Progenitor cell of endocrine pancreas (in vitro differentiated cells): Measurements from ENCODE around the gene NOVA2. TPM values are rescaled to one million over a fixed set of nuclear protein-coding genes. Genes with fewer than 3 reads are reported as not detected.

Source experiments
- DNase-seq: peaks from one replicate; pipeline ENCODE4 v3.0.0; 2021; ENCODE audit warnings: low spot score; ENCODE audit not compliant: unreplicated experiment
- H3K27ac Mint-ChIP-seq: 2 replicates; pipeline ENCODE4 v1.8.0; 2021; ENCODE audit warnings: mild to moderate bottlenecking, moderate library complexity, mixed read lengths
- H3K27me3 Mint-ChIP-seq: 2 replicates; pipeline ENCODE4 v1.8.0; 2021; ENCODE audit warnings: mixed read lengths
- H3K36me3 Mint-ChIP-seq: 2 replicates; pipeline ENCODE4 v1.8.0; 2022; ENCODE audit warnings: mixed read lengths; ENCODE audit not compliant: insufficient read depth
- H3K4me1 Mint-ChIP-seq: 2 replicates; pipeline ENCODE4 v1.8.0; 2021; ENCODE audit warnings: low read depth, mixed read lengths
- H3K4me3 Mint-ChIP-seq: 2 replicates; pipeline ENCODE4 v1.8.0; 2021; ENCODE audit warnings: low read depth, mild to moderate bottlenecking, moderate library complexity, mixed read lengths
- H3K9me3 Mint-ChIP-seq: 2 replicates; pipeline ENCODE4 v1.8.0; 2021; ENCODE audit warnings: low read depth, mixed read lengths
- total RNA-seq: library from RNA; stranded (reverse); gene quantifications from 2 replicates; pipeline ENCODE4 v1.2.1, GENCODE V29; 2021
- TF ChIP-seq, protein P1 (sequence below): fragments of 200-600 bp; sonication (generic); IDR thresholded peaks from one replicate; pipeline ENCODE4 v1.5.0; 2021; ENCODE audit warnings: antibody characterized with exemption, mild to moderate bottlenecking; ENCODE audit not compliant: unreplicated experiment

NOVA2 gene
- total RNA-seq, 1 donor from 2014 or later, result 0.53 TPM

DNA sequence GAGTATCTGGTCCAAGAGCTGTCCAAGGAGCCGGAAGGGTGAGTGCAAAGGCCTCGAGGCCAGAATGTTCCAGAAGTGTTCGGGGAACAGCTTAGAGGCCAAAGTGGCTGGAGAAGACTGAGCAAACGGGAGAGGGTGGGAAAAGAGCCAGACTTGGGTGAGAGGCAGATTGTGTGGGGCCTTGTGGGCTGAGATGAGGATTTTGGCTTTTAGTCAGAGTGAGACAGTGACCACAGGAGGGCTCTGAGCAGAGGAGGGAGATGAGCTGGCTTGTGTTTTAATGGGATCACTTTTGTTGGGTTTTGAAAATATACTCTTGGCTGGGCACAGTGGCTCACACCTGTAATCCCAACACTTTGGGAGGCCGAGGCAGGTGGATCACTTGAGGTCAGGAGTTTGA, 64.7 kb downstream of the NOVA2 start:
- Mint-ChIP-seq H3K4me3 (no peak overlapping the region), H3K4me1 (no peaks in the 10 kb centered on the region), H3K27ac (no peak overlapping the region), H3K36me3 (no peaks in the 10 kb centered on the region), H3K27me3 (peaks cover 11% of the 10 kb centered on the region), H3K9me3 (no peaks in the 10 kb centered on the region)
- TF ChIP-seq, protein P1, sequence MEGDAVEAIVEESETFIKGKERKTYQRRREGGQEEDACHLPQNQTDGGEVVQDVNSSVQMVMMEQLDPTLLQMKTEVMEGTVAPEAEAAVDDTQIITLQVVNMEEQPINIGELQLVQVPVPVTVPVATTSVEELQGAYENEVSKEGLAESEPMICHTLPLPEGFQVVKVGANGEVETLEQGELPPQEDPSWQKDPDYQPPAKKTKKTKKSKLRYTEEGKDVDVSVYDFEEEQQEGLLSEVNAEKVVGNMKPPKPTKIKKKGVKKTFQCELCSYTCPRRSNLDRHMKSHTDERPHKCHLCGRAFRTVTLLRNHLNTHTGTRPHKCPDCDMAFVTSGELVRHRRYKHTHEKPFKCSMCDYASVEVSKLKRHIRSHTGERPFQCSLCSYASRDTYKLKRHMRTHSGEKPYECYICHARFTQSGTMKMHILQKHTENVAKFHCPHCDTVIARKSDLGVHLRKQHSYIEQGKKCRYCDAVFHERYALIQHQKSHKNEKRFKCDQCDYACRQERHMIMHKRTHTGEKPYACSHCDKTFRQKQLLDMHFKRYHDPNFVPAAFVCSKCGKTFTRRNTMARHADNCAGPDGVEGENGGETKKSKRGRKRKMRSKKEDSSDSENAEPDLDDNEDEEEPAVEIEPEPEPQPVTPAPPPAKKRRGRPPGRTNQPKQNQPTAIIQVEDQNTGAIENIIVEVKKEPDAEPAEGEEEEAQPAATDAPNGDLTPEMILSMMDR, result no peak
- DNase-seq, result no peak

DNA sequence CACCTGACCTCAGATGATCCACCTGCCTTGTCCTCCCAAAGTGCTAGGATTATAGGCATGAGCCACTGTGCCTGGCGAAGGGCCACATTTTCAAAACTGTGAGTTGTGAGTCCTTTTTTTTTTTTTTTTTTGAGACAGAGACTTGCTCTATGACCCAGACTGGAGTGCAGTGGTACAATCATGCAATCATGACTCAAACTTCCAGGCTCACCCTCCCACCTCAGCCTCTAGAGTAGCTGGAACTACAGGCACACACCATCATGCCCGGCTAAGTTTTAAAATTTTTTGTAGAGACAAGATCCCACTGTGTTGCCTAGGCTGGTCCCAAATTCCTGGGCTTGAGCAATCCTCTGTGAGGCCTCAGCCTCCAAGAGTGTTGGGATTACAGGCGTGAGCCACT, 67.4 kb downstream of the NOVA2 start:
- H3K4me1 Mint-ChIP-seq, result no peaks in the 10 kb centered on the region
- DNase-seq, result no peak
- TF ChIP-seq, protein P1, result no peak
- no peak overlapping the region for H3K27ac Mint-ChIP-seq
- peaks cover 7% of the 10 kb centered on the region for H3K27me3 Mint-ChIP-seq
- no peaks in the 10 kb centered on the region for H3K9me3 Mint-ChIP-seq
- H3K4me3 Mint-ChIP-seq, result no peak overlapping the region
- H3K36me3 Mint-ChIP-seq, result no peaks in the 10 kb centered on the region

DNA sequence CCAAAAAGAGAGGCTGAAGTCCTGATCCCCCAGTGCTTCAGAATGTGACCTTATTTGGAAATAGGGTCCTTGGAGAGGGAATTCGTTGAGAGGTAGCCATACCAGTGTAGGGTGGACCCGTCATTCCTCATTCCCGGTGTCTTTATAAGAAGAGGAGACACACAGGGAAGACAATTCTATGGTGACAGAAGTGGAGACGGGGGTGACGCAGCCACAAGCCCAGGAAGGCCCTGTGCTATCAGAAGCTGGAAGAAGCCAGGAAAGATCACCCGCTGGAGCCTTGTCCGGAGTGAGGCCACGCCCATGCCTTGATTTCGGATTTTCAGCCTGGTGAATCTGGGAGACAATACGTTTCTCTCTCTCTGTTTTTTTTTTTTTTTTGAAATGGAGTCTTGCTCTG, 68.7 kb downstream of the NOVA2 start:
- Mint-ChIP-seq H3K27me3 (peaks cover 9% of the 10 kb centered on the region), H3K4me3 (no peak overlapping the region), H3K9me3 (no peaks in the 10 kb centered on the region), H3K27ac (no peak overlapping the region), H3K36me3 (peaks cover 8% of the 10 kb centered on the region), H3K4me1 (peaks cover 2% of the 10 kb centered on the region)
- DNase-seq, result no peak
- TF ChIP-seq, protein P1, result no peak

DNA sequence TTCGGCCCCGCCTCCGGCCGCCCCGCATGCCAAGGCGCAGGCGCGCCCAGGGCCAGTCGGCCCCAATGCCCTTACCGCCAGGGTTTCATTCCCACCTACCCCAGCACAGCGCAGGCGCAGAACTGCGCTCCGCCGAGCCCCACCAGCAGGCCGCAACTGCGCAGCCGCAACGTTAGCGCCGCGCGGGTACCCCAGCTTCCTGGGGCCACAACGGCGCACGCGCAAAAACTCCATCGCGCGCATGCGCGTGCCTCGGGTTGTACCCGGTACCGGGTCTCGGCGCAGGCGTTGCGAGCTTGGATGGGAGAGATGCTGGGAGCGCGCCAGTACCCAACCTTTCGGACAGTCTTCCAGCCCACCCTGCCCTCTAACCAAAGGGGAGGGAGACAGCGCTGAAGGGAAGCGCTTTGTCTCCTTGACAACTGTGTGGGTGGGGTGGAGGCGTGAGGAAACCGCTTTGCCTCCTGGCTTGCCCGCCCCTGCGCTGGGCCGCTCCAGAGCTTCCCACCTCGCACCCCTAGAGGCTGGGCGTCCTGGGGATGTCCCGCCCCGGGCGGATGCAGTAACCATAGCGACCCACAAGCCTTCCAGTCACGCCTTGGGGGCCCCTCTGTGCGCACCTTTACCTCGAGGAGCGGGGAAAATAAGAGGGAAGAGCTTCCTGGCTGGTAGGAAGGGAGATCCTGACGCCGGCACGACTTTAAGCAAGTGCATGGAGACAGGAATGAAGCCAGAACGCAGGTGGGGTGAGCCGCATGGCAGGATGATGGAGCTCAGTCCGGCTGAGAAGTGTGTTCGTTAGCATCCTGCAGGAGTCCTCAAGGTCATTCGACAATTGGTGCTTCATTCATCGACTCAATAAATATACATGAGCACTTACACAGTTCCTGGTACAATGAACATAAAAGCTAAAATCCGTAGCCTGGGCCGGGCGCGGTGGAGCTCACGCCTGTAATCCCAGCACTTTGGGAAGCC, 70.7 kb downstream of the NOVA2 start:
- Mint-ChIP-seq H3K27ac (peak overlapping the region; percentile 76), H3K9me3 (no peaks in the 10 kb centered on the region), H3K36me3 (peaks cover 15% of the 10 kb centered on the region), H3K4me1 (peaks cover 2% of the 10 kb centered on the region), H3K27me3 (peaks cover 9% of the 10 kb centered on the region), H3K4me3 (peak overlapping the region; percentile 88)
- TF ChIP-seq, protein P1, result peak; percentile 11
- DNase-seq, result peak; percentile 99

DNA sequence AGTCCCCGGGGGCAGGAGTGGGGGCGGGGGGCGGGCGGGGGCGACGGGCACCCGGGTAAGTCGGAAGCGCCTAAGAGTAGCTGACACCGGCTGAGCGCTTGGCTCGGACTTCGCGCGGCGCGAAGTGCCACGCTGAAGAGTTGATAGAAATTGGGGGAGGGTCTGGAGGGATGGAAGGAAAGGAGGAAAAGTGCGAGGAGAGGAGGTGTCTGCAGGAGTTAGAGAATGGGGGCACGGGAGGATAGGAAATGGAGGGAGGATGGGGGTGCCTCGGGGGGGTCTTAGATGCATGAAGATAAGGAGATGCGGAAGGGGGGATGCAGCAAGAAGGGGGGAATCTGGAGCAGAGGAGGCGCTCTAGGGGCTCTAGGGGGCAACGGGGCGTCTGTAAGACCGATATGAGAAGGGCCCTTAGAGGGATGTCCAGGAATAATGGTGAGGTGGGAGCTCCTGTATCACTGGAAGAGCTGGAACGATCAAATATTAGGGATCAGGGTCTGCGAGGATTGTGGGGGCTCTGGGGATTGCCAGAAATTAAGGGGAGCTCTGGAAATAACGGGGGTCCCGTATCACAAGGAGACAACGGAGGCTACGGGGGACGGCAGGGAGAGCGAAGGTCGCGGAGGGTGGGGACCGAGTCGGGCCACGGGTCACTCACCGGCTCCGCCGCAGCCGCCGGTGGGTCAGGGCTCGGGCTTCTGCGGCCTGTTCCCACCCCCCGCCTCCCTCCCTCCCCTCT, 71.6 kb downstream of the NOVA2 start, which contains the start of gene MYPOP:
Gene MYPOP, minus strand, starts transcription at position 702 of the 739 bp plus-strand sequence. CDS start 840 bp downstream, outside the sequence.
- no peak for DNase-seq
- Mint-ChIP-seq H3K4me1 (peaks cover 2% of the 10 kb centered on the region), H3K9me3 (no peaks in the 10 kb centered on the region), H3K36me3 (peaks cover 15% of the 10 kb centered on the region), H3K27me3 (peaks cover 9% of the 10 kb centered on the region), H3K4me3 (peak within 1 kb of the TSS; percentile 88), H3K27ac (peak within 1 kb of the TSS; percentile 76)
- TF ChIP-seq, protein P1, result no peak
